HepG2 (cell line): Measurements from ENCODE around the gene FOSL2. TPM values are rescaled to one million over a fixed set of nuclear protein-coding genes. Genes with fewer than 3 reads are reported as not detected.

Experiments used
- ADNP ChIP-seq: sonication (generic); formaldehyde crosslinking; IDR thresholded peaks from 2 replicates; pipeline ENCODE4 v1.4.0; 2020; ENCODE audit warnings: missing genetic modification reagents
- ARID3A ChIP-seq: IDR thresholded peaks from 2 replicates; pipeline ENCODE4 v1.6.1; 2012; ENCODE audit warnings: low read depth, low read length, improper control_type of control experiment
- ARNTL ChIP-seq: sonication (generic); formaldehyde crosslinking; IDR thresholded peaks from 2 replicates; pipeline ENCODE4 v1.4.0; 2020; ENCODE audit warnings: mild to moderate bottlenecking, missing genetic modification reagents
- ELF4 ChIP-seq: sonication (generic); formaldehyde crosslinking; IDR thresholded peaks from 2 replicates; pipeline ENCODE4 v1.5.0; 2020; ENCODE audit warnings: missing genetic modification reagents, mild to moderate bottlenecking, moderate library complexity, borderline replicate concordance
- ESRRA ChIP-seq: sonication (generic); formaldehyde crosslinking; IDR thresholded peaks from 2 replicates; pipeline ENCODE4 v1.5.1; 2020; ENCODE audit warnings: mild to moderate bottlenecking, low read depth, missing genetic modification reagents
- FOXA1 ChIP-seq, 2 experiments: fragments of 450-650 bp in 1 of 2; sonication (generic) in 1 of 2; formaldehyde crosslinking in 1 of 2; IDR thresholded peaks; 2 replicates each; pipeline versions ENCODE4 v1.4.0 to v1.6.1; 2016 to 2020; ENCODE audit warnings: missing genetic modification reagents in 1 of 2
- GTF3A ChIP-seq: sonication (generic); formaldehyde crosslinking; conservative IDR thresholded peaks from 2 replicates; pipeline ENCODE4 v1.4.0; 2020; ENCODE audit warnings: mild to moderate bottlenecking, missing genetic modification reagents
- JUND ChIP-seq: sonication (generic); formaldehyde crosslinking; IDR thresholded peaks from 2 replicates; pipeline ENCODE4 v1.8.0; 2022; ENCODE audit warnings: mild to moderate bottlenecking, missing genetic modification reagents
- KLF6 ChIP-seq: IDR thresholded peaks from 2 replicates; pipeline ENCODE4 v1.8.0; 2016; ENCODE audit warnings: missing biosample characterization, missing genetic modification reagents
- MED1 ChIP-seq: sonication (generic); formaldehyde crosslinking; IDR thresholded peaks from 2 replicates; pipeline ENCODE4 v1.4.0; 2020; ENCODE audit warnings: missing genetic modification reagents
- PHF8 ChIP-seq: sonication (generic); formaldehyde crosslinking; IDR thresholded peaks from 2 replicates; pipeline ENCODE4 v1.5.0; 2020; ENCODE audit warnings: missing genetic modification reagents
- PPARG ChIP-seq: conservative IDR thresholded peaks from 2 replicates; pipeline ENCODE4 v1.6.1; 2016; ENCODE audit warnings: missing biosample characterization, missing genetic modification reagents
- RBM22 ChIP-seq: fragments of 200-400 bp; formaldehyde crosslinking; optimal IDR thresholded peaks from 2 replicates; pipeline ENCODE3; 2017; ENCODE audit warnings: mild to moderate bottlenecking, low read length, moderate library complexity
- REL ChIP-seq: sonication (generic); formaldehyde crosslinking; conservative IDR thresholded peaks from 2 replicates; pipeline ENCODE4 v1.8.0; 2022; ENCODE audit warnings: mild to moderate bottlenecking, missing genetic modification reagents, moderate library complexity
- SAFB2 ChIP-seq: sonication (generic); formaldehyde crosslinking; IDR thresholded peaks from 2 replicates; pipeline ENCODE4 v1.5.1; 2020; ENCODE audit warnings: missing genetic modification reagents, low read depth, mild to moderate bottlenecking, borderline replicate concordance
- SMARCE1 ChIP-seq: fragments of 450-650 bp; IDR thresholded peaks from 2 replicates; pipeline ENCODE4 v1.6.1; 2017; ENCODE audit warnings: borderline replicate concordance
- SPEN ChIP-seq: sonication (generic); formaldehyde crosslinking; IDR thresholded peaks from 2 replicates; pipeline ENCODE4 v1.5.1; 2020; ENCODE audit warnings: low read depth, mild to moderate bottlenecking, missing genetic modification reagents
- TRAFD1 ChIP-seq: sonication (generic); formaldehyde crosslinking; IDR thresholded peaks from 2 replicates; pipeline ENCODE4 v1.5.1; 2020; ENCODE audit warnings: missing genetic modification reagents, mild to moderate bottlenecking, borderline replicate concordance
- XRCC5 ChIP-seq: fragments of 200-400 bp; formaldehyde crosslinking; optimal IDR thresholded peaks from 2 replicates; pipeline ENCODE3; 2017; ENCODE audit warnings: mild to moderate bottlenecking, low read length
- ZNF101 ChIP-seq: sonication (generic); formaldehyde crosslinking; IDR thresholded peaks from 2 replicates; pipeline ENCODE4 v1.4.0; 2020; ENCODE audit warnings: mild to moderate bottlenecking, low read depth, missing genetic modification reagents, borderline replicate concordance
- ZNF160 ChIP-seq: sonication (generic); formaldehyde crosslinking; IDR thresholded peaks from 2 replicates; pipeline ENCODE4 v1.8.0; 2022; ENCODE audit warnings: mild to moderate bottlenecking, inconsistent platforms, missing genetic modification reagents
- ZNF224 ChIP-seq: sonication (generic); formaldehyde crosslinking; IDR thresholded peaks from 2 replicates; pipeline ENCODE4 v1.5.0; 2020; ENCODE audit warnings: mild to moderate bottlenecking, missing genetic modification reagents
- ZNF619 ChIP-seq: sonication (generic); formaldehyde crosslinking; IDR thresholded peaks from 2 replicates; pipeline ENCODE4 v1.4.0; 2020; ENCODE audit warnings: mild to moderate bottlenecking, missing genetic modification reagents
- ZNF639 ChIP-seq: conservative IDR thresholded peaks from 2 replicates; pipeline ENCODE4 v1.6.1; 2018; ENCODE audit warnings: missing genetic modification reagents
- ZNF777 ChIP-seq: sonication (generic); formaldehyde crosslinking; IDR thresholded peaks from 2 replicates; pipeline ENCODE4 v1.4.0; 2020; ENCODE audit warnings: missing genetic modification reagents
- ZNF781 ChIP-seq: sonication (generic); formaldehyde crosslinking; IDR thresholded peaks from 2 replicates; pipeline ENCODE4 v1.5.1; 2020; ENCODE audit warnings: borderline replicate concordance, mild to moderate bottlenecking, missing genetic modification reagents; ENCODE audit errors: not compliant biosample characterization
- ZSCAN20 ChIP-seq: sonication (generic); formaldehyde crosslinking; IDR thresholded peaks from 2 replicates; pipeline ENCODE4 v1.4.0; 2020; ENCODE audit warnings: missing genetic modification reagents, mild to moderate bottlenecking, borderline replicate concordance
- polyA plus RNA-seq, 8 experiments: library from polyadenylated mRNA; depleted of rRNA in 3 of 8; stranded (reverse) in 7 of 8; unstranded in 1 of 8; fragments of >200 nt; fragmentation: Illumina TruSeq in 4 of 8; extraction: Trizol in 4 of 8; gene quantifications; 2 replicates each; pipeline versions ENCODE4 v1.2.1 to v1.2.3, GENCODE V29; 2011 to 2016; ENCODE audit warnings: low read depth in 4 of 8, missing spikeins in 1 of 8, mixed read lengths in 1 of 8; ENCODE audit not compliant: insufficient read depth in 1 of 8
- total RNA-seq, 5 experiments: library from RNA; depleted of rRNA; stranded (reverse); fragments of >200 nt; fragmentation: Illumina TruSeq; extraction: Trizol; gene quantifications; 2 replicates each; pipeline ENCODE4 v1.2.3, GENCODE V29; 2016; ENCODE audit warnings: low read depth in 1 of 5
- TF ChIP-seq, protein P1 (sequence below): sonication (generic); formaldehyde crosslinking; IDR thresholded peaks from 2 replicates; pipeline ENCODE4 v1.8.1; 2023; ENCODE audit warnings: missing genetic modification reagents, mild to moderate bottlenecking, borderline replicate concordance

FOSL2 gene
- total and polyA plus RNA-seq, 2 of the 13 experiments (the other 11 are each of a cell fraction or from before 2014, with no cell fraction given): 3.4 to 18.1 TPM

DNA sequence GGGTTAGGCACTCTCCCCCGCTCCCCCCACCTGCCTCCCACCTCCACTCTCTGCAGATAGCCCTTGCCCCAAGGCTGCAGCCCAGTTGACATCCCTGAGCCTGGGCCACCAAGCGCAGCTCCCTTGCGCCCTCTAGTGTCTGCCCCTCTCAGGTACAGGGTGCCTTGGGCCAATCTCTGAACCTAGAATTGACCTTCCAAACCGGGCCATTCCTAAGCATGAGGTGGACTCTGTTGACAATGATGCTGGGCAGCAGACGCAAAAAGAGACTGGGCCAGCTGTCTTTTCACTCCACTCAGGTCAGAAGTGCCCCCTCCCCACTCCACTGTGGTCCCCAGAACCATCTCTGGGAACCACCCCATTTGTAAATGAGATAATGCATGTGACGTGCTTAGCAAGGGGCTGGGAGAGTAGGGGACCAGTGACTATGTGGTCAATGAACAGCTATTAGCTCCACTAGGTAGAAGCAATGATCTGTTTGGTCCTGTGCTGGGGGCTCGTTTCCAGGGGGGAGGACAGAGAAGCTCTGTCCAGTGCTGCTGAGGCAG lies 60.0 kb downstream of the FOSL2 start (continued):
- TF ChIP-seq TRAFD1 (CRISPR knock-in tag) (no peak), ZNF224 (CRISPR knock-in tag) (no peak), ZNF619 (CRISPR knock-in tag) (no peak), SMARCE1 (no peak), ZNF777 (CRISPR knock-in tag) (no peak), ZNF781 (CRISPR knock-in tag) (no peak), XRCC5 (peak; percentile 88), ARNTL (CRISPR knock-in tag) (no peak), SPEN (CRISPR knock-in tag) (no peak), ZSCAN20 (no peak), KLF6 (no peak), ESRRA (CRISPR knock-in tag) (no peak), ARID3A (0 out of 2 replicates have a peak, but pooled peaks have one; percentile 19), REL (CRISPR knock-in tag) (no peak), GTF3A (no peak), ZNF160 (CRISPR knock-in tag) (no peak), PHF8 (CRISPR knock-in tag) (no peak), ZNF101 (CRISPR knock-in tag) (no peak), PPARG (0 out of 2 replicates have a peak, but pooled peaks have one; percentile 27), RBM22 (no peak), ADNP (CRISPR knock-in tag) (no peak), SAFB2 (CRISPR knock-in tag) (no peak), FOXA1 (IDR thresholded peaks at IDR 0.05) (no peak), FOXA1 (CRISPR knock-in tag; IDR thresholded peaks at IDR 0.05) (peak; percentile 54), ZNF639 (CRISPR knock-in tag) (no peak), ELF4 (CRISPR knock-in tag) (no peak), JUND (no peak), MED1 (no peak)
- TF ChIP-seq, protein P1, sequence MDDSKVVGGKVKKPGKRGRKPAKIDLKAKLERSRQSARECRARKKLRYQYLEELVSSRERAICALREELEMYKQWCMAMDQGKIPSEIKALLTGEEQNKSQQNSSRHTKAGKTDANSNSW: no peak
